Keratinocyte (primary cell): ENCODE data around the gene CTAGE1.

Experiments used
- CTCF ChIP-seq, 3 experiments: IDR thresholded peaks in 1 of 3; conservative IDR thresholded peaks in 1 of 3; optimal IDR thresholded peaks in 1 of 3; 2 replicates in 2 of 3; 3 replicates in 1 of 3; pipeline versions ENCODE3 to v1.5.1; 2011; ENCODE audit warnings: low read length in 3 of 3, mild to moderate bottlenecking in 3 of 3, moderate library complexity in 2 of 3, control low read depth in 1 of 3, inconsistent platforms in 1 of 3; ENCODE audit not compliant: insufficient read depth in 2 of 3; ENCODE audit errors: extremely low read depth in 1 of 3
- EZH2 ChIP-seq: IDR thresholded peaks from one replicate; pipeline ENCODE4 v1.6.1; 2012; ENCODE audit warnings: inconsistent platforms, mild to moderate bottlenecking, low read length, moderate library complexity

- no peak for TF ChIP-seq CTCF (optimal IDR thresholded peaks at IDR 0.05 in 1 of 3, IDR thresholded peaks at IDR 0.05 in 1 of 3, conservative IDR thresholded peaks at IDR 0.05 in 1 of 3; ENCODE audit: extremely low read depth in 1 of 3, insufficient read depth in 2 of 3, low read length in 3 of 3)
- TF ChIP-seq EZH2: no peak
Measured at GRCh38 chr18:22405142-22405541, 12.6 kb downstream of the CTAGE1 start.
